ENCODE measurements around the gene SNX11.
"Not testable (repeated sequence)": the region's sequence is repeated elsewhere in the genome, so short reads cannot be mapped to it uniquely, and the experiment has no call there.

The SNX11 gene, protein sequence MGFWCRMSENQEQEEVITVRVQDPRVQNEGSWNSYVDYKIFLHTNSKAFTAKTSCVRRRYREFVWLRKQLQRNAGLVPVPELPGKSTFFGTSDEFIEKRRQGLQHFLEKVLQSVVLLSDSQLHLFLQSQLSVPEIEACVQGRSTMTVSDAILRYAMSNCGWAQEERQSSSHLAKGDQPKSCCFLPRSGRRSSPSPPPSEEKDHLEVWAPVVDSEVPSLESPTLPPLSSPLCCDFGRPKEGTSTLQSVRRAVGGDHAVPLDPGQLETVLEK

GRCh38 chr17:48107137-48108055, at the start of gene SNX11:
SNX11 (plus strand) TSS chr17:48107766; CDS start chr17:48112044, 4,278 bp downstream.
- DNase-seq, result peak; percentile 92 to 99 (median 95)

DNA sequence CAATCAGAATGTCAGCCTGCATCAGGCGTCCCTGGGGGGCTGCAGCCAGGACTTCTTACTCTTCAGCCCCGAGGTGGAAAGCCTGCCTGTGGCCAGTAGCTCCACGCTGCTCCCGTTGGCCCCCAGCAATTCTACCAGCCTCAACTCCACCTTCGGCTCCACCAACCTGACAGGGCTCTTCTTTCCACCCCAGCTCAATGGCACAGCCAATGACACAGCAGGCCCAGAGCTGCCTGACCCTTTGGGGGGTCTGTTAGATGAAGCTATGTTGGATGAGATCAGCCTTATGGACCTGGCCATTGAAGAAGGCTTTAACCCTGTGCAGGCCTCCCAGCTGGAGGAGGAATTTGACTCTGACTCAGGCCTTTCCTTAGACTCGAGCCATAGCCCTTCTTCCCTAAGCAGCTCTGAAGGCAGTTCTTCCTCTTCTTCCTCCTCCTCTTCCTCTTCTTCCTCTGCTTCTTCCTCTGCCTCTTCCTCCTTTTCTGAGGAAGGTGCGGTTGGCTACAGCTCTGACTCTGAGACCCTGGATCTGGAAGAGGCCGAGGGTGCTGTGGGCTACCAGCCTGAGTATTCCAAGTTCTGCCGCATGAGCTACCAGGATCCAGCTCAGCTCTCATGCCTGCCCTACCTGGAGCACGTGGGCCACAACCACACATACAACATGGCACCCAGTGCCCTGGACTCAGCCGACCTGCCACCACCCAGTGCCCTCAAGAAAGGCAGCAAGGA, 49.0 kb upstream of the SNX11 start:
- no peak for DNase-seq

GRCh38 chr17:48059125-48059668, 48.4 kb upstream of the SNX11 start:
- no peak for DNase-seq

GRCh38 chr17:48060249-48060648, 47.3 kb upstream of the SNX11 start:
- no peak for DNase-seq

DNA sequence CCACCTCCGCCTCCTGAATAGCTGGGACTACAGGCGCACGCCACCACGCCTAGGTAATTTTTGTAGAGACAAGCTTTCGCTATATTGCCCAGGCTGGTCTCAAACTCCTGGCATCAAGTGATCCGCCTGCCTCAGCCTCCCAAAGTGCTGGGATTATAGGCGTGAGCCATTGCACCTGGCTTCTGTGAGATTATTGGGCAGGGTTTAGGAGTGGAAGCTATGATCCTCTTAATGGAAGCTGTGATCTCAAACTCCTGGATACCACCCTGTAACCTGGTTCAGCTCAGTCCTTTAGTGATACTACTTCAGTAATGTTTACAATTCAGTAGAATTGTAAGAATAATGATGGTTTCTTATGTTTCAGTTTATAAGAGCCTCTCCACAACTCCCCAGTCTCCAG, 45.3 kb upstream of the SNX11 start:
- no peak for DNase-seq

GRCh38 chr17:48064638-48065037, 42.9 kb upstream of the SNX11 start:
- no peak for DNase-seq

DNA sequence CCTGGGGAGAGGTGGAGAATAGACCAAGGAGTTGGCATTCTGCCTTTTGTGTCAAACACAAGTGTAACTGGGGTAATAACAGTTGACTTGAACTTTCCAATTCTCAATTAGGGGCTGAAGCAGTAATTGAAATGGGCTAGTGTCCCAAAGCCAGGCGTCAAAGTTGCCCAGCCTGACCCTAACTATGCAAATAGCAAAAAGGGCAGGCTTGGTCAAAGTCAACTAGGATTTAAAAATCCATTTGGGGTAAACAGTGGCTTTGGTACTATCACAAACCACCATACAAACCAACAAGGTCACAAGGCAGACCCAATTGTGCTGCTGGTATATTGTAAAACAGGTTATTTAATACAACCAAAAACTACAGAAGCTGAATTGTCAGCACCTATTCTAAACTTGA, 41.4 kb upstream of the SNX11 start:
- DNase-seq, result no peak

- DNase-seq, result no peak
These were observed 40.9 kb upstream of the SNX11 start for GRCh38 chr17:48066656-48067055.

DNA sequence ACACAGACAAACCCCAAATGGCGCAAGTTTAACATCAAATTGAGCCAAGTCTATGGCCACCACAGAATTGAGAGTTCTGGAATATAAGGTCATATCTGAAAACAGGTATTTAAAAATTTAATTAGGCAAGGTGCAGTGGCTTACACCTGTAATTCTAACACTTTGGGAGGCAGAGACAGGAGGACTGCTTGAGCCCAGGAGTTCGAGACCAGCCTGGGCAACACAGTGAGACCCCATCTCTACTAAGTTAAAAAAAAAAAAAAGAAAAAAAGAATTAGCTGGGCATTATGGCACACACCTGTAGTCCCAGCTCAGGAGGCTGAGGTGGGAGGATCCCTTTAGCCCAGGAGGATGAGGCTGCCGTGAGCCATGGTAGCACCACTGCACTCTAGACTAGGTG, 40.3 kb upstream of the SNX11 start:
- no peak for DNase-seq

GRCh38 chr17:48067808-48068207, 39.8 kb upstream of the SNX11 start:
- DNase-seq, result not testable (repeated sequence)

DNA sequence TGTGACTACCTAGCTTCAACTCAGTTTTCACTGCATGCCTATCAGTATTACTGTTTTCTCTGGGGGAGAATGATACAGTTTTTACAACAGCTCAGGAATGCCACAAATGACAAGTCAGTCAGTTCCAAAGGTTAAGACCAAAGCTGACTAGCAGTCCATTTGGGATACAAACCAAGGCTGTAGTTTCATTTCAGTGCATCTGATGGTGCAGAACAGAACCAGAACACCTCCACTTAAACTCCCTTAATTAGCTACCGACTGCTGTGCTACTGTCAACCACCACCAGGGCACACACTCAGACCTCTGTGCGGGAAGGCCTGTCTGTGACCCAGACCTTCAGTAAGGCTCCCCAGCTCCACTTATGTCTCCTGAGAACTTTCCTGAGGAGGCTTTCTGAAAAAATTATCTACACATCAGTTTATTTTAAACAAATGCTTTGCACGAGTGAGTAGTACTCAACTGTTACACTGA, 39.0 kb upstream of the SNX11 start:
- no peak for DNase-seq

DNA sequence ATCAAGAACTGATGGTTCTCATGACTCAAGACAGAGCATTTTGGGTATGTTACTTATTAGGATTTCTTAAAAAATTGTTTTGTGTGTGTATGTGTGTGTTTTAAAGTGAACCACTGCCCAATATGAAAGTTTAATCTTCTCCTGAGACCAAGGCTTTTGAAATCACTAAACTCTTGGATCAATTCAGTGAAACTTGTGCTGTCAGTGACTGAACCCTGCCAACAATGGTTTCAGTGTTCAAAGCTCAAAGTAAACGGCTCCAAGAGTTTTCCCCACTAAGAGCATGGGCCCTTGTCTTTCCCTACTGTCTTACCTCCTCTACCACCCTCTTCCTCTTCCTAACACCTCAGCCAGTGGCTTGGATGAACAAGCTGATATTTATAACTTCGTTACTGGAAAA, 37.4 kb upstream of the SNX11 start:
- DNase-seq, result no peak

- no peak for DNase-seq
These were observed 35.9 kb upstream of the SNX11 start for GRCh38 chr17:48071654-48072053.

DNA sequence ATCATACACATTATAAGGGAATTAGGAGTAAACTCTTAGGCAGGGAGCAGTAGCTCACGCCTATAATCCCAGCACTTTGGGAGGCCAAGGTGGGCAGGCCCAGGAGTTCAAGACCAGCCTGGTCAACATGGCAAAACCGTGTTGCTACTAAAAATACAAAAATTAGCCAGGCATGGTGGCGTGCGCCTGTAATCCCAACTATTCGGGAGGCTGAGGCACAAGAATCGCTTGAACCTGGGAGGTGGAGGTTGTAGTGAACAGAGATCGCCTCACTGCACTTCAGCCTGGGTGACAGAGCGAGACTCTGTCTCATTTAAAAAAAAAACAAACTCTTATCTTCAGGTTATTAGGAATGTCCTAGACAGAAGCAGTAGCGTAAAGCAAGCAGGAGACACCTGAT, 34.8 kb upstream of the SNX11 start:
- not testable (repeated sequence) for DNase-seq

DNA sequence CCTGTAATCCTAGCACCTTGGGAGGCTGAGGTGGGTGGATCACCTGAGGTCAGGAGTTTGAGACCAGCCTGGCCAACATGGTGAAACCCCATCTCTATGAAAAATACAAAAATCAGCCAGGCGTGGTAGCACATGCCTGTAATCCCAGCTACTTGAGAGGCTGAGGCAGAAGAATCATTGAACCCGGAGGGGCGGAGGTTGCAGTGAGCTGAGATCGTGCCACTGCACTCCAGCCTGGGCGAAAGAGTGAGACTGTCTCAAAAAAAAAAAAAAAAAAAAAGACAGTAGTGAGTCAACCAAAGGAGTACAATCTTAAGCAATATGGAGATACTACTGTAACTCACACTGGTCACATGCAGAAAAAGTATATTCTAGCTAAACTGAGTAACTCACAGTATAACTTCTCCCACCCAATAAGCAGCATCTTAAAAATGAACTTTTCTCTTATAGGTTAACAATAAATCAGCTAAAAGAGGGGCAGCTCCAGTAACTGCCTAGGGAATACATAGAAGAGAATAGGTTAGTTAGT, 33.9 kb upstream of the SNX11 start:
- DNase-seq, result not testable (repeated sequence)

DNA sequence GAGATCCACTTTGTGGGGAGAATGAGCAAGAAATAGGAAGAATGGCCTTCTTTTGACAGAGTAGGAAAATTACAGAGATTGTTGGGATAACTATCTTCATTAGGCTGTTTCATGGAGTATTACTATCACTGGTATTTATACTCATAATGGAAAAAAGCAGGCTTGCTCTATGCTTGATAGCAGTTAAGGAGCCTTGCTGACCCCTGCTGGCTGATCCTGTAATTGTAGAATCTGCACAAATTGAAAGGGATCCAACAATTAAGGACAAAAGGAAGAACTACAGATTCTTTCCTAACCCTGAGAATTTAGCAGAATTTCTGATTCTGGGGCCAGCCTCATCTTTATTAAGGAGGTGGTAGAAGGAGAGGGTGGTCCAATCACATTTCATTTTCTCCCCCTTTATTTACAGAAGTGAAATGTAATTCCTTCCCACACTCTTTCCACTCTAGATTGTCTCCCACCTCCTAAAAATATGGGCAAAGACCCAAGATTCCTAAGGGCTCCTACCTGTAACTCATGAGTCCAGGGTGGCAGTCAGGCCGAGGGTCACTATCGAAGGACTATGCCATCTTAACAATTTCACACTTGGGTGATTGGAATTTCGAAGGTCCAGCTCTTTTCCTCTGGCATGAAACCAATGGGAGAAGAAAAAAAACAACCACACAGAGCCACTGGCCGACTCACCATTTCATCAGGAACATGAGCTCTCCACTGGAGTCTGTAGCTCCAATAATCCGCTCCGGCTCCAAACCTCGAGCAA, 33.1 kb upstream of the SNX11 start:
- DNase-seq, result peak; percentile 34 to 77 (median 66)

DNA sequence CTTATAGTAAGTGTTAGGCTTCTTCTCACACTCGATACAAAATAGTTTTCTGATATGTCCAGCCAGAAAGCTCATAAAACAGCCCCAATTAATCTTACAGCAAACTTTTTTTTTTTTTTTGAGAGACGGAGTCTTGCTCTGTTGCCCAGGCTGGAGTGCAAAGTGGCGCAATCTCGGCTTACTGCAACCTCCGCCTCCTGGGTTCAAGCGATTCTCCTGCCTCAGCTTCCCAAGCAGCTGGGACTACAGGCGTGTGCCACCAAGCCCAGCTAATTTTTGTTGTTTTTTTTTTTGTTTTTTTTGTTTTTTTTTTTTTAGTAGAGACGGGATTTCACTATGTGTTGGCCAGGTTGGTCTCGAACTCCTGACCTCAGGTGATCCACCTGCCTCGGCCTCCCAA, 30.4 kb upstream of the SNX11 start:
- DNase-seq, result not testable (repeated sequence)

GRCh38 chr17:48081858-48082257, 25.7 kb upstream of the SNX11 start:
- DNase-seq, result no peak

DNA sequence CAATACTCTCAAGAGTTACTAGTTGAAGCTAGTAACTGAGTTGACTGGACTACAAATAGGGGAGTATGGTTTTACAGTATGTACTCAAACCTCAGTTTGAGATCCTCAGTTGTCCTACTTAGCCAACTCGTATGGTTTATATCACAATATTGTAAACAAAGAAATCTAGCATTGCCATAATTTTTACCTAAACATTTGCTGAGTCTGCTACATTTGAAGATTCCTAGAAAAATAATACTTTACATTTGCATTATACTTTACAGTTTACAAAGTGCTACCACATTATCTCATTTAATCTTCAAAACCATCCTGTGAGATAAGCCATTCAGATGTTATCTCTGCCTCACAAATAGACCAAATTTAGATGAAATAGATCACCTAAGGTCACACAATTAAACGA, 22.6 kb upstream of the SNX11 start:
- no peak for DNase-seq

DNA sequence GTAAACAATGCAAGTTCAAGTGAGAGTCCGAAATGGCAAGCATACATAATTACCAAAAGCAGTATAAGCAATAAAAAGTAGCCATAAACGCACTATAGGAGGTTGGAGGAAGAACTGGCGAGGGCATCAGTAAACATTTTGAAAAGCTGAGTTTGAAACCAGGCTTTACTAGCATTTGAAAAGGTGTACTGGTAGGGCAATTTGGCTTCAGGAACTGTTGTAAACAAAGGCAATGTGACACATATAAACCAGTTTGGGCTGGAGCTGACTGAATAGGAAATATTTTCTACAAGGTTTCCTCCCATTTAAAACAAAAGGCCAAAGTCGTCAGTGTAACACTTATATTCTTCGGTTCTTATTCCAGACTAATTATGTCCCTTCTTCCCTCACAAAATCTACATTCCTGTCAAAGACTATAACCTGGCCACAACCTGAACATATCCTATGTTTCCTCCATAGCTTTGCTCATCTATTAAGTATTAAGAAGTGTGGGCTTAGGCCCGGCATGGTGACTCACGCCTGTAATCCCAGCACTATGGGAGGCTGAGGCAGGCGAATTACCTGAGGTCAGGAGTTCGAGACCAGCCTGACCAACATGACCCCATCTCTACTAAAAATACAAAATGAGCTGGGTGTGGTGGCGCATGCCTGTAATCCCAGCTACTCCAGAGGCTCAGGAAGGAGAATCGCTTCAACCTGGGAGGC, 14.1 kb upstream of the SNX11 start:
- DNase-seq, result no peak

- DNase-seq, result no peak
These were observed 12.0 kb upstream of the SNX11 start for GRCh38 chr17:48095611-48096010.
